NCI-H345 (cell line): Measurements from ENCODE around the gene CFAP410.

Experiments used
- DNase-seq: peaks from one replicate; lab custom pipeline; 2025; lab: John Stamatoyannopoulos, UW

Gene CFAP410

GRCh38 chr21:44338971-44339910 lies at the start of gene CFAP410:
Gene CFAP410, minus strand, starts transcription at chr21:44339390. Its CDS starts 196 bp downstream, at chr21:44339194.
- DNase-seq, result peak; percentile 98

GRCh38 chr21:44384968-44385367 lies 45.8 kb upstream of the CFAP410 start:
- DNase-seq, result no peak

- no peak for DNase-seq
These were observed 44.0 kb upstream of the CFAP410 start for GRCh38 chr21:44383216-44383615.

- DNase-seq, result no peak
These were observed 43.3 kb upstream of the CFAP410 start for GRCh38 chr21:44382536-44382935.

GRCh38 chr21:44381874-44382273 lies 42.7 kb upstream of the CFAP410 start:
- DNase-seq, result no peak

GRCh38 chr21:44380876-44381275 lies 41.7 kb upstream of the CFAP410 start:
- no peak for DNase-seq

- no peak for DNase-seq
These were observed 41.0 kb upstream of the CFAP410 start for GRCh38 chr21:44379991-44380865.

- DNase-seq, result no peak
These were observed 40.3 kb upstream of the CFAP410 start for GRCh38 chr21:44379515-44379848.

- no peak for DNase-seq
These were observed 39.7 kb upstream of the CFAP410 start for GRCh38 chr21:44378646-44379514.

- no peak for DNase-seq
These were observed 38.9 kb upstream of the CFAP410 start for GRCh38 chr21:44377922-44378645.

GRCh38 chr21:44377201-44377921 lies 38.2 kb upstream of the CFAP410 start:
- DNase-seq, result peak; percentile 74

- no peak for DNase-seq
These were observed 37.4 kb upstream of the CFAP410 start for GRCh38 chr21:44376606-44377005.

GRCh38 chr21:44375761-44376241 lies 36.6 kb upstream of the CFAP410 start:
- DNase-seq, result no peak

GRCh38 chr21:44375281-44375651 lies 36.1 kb upstream of the CFAP410 start:
- DNase-seq, result no peak

- DNase-seq, result no peak
These were observed 35.6 kb upstream of the CFAP410 start for GRCh38 chr21:44374601-44375280.

- no peak for DNase-seq
These were observed 33.4 kb upstream of the CFAP410 start for GRCh38 chr21:44372616-44373015.

GRCh38 chr21:44371596-44371995 lies 32.4 kb upstream of the CFAP410 start:
- DNase-seq, result no peak

- DNase-seq, result no peak
These were observed 31.7 kb upstream of the CFAP410 start for GRCh38 chr21:44370786-44371410.

- peak; percentile 45 for DNase-seq
These were observed 31.0 kb upstream of the CFAP410 start for GRCh38 chr21:44370027-44370735.
